Osteoblast (primary cell): ENCODE measurements around the gene FREM2. TPM values are rescaled to one million over a fixed set of nuclear protein-coding genes. Genes with fewer than 3 reads are reported as not detected.

ENCODE experiments used
- DNase-seq: peaks from one replicate; pipeline ENCODE4 v3.0.0; 2011; ENCODE audit warnings: low spot score, mixed read lengths; ENCODE audit not compliant: insufficient read length; ENCODE audit errors: missing footprints
- H2AFZ ChIP-seq: 2 replicates; pipeline ENCODE4 v1.6.0; 2011; ENCODE audit warnings: mild to moderate bottlenecking, low read length
- H3K27ac ChIP-seq: 2 replicates; pipeline ENCODE4 v1.5.1; 2011; ENCODE audit warnings: mild to moderate bottlenecking, low read depth, low read length, moderate library complexity
- H3K27me3 ChIP-seq: 2 replicates; pipeline ENCODE4 v1.6.0; 2012; ENCODE audit warnings: mild to moderate bottlenecking, control low read depth, inconsistent platforms, low read length, moderate library complexity; ENCODE audit not compliant: insufficient read depth
- H3K36me3 ChIP-seq: 2 replicates; pipeline ENCODE4 v1.5.1; 2011; ENCODE audit warnings: mild to moderate bottlenecking, low read length, control low read depth, moderate library complexity; ENCODE audit not compliant: insufficient read depth
- H3K4me1 ChIP-seq: 2 replicates; pipeline ENCODE4 v1.5.1; 2011; ENCODE audit warnings: mild to moderate bottlenecking, low read length, control low read depth, moderate library complexity; ENCODE audit not compliant: insufficient read depth
- H3K4me2 ChIP-seq: 2 replicates; pipeline ENCODE4 v1.6.0; 2011; ENCODE audit warnings: mild to moderate bottlenecking, low read length; ENCODE audit not compliant: insufficient read depth
- H3K4me3 ChIP-seq: fragments of 200-600 bp; sonication (generic); 3 replicates; pipeline ENCODE4 v1.5.1; 2012; ENCODE audit warnings: mild to moderate bottlenecking, low read length, inconsistent platforms; ENCODE audit not compliant: insufficient read depth
- H3K79me2 ChIP-seq: 2 replicates; pipeline ENCODE4 v1.6.0; 2012; ENCODE audit warnings: mild to moderate bottlenecking, low read length, control low read depth, inconsistent platforms; ENCODE audit not compliant: insufficient read depth
- H3K9me3 ChIP-seq: 2 replicates; pipeline ENCODE4 v1.5.1; 2011; ENCODE audit warnings: low read depth, low read length, control low read depth
- H4K20me1 ChIP-seq: 2 replicates; pipeline ENCODE4 v1.6.0; 2012; ENCODE audit warnings: mild to moderate bottlenecking, low read length, control low read depth; ENCODE audit not compliant: insufficient read depth
- CTCF ChIP-seq: IDR thresholded peaks from 2 replicates; pipeline ENCODE4 v1.5.1; 2011; ENCODE audit warnings: mild to moderate bottlenecking, low read depth, low read length, moderate library complexity; ENCODE audit errors: extremely low read depth
- total RNA-seq: library from RNA; depleted of rRNA; stranded (reverse); fragments of >200 nt; gene quantifications from 2 replicates; pipeline ENCODE4 v1.2.3, GENCODE V29; 2012

FREM2 gene
- total RNA-seq, 1 donor, result not detected

- Histone ChIP-seq H3K27ac (no peak overlapping the region), H2AFZ (no peak overlapping the region), H4K20me1 (no peaks in the 10 kb centered on the region), H3K36me3 (no peaks in the 10 kb centered on the region), H3K4me2 (no peak overlapping the region), H3K4me3 (no peak overlapping the region), H3K4me1 (no peaks in the 10 kb centered on the region), H3K27me3 (no peaks in the 10 kb centered on the region), H3K79me2 (no peaks in the 10 kb centered on the region), H3K9me3 (no peaks in the 10 kb centered on the region)
- TF ChIP-seq CTCF, result peak; percentile 6
- DNase-seq, result no peak
These were observed 213.3 kb downstream of the FREM2 start for GRCh38 chr13:38900188-38900587.

GRCh38 chr13:38902551-38902950 is 215.7 kb downstream of the FREM2 start:
- no peaks in the 10 kb centered on the region for H3K79me2 ChIP-seq

GRCh38 chr13:38905081-38905480 is 218.2 kb downstream of the FREM2 start:
- H3K4me3 ChIP-seq, result no peak overlapping the region
- H2AFZ ChIP-seq, result no peak overlapping the region
- H3K4me2 ChIP-seq, result no peak overlapping the region
- no peaks in the 10 kb centered on the region for H3K4me1 ChIP-seq
- H3K79me2 ChIP-seq, result no peaks in the 10 kb centered on the region
- no peak for DNase-seq
- H4K20me1 ChIP-seq, result no peaks in the 10 kb centered on the region
- no peaks in the 10 kb centered on the region for H3K27me3 ChIP-seq
- H3K36me3 ChIP-seq, result no peaks in the 10 kb centered on the region
- H3K9me3 ChIP-seq, result no peaks in the 10 kb centered on the region
- no peak overlapping the region for H3K27ac ChIP-seq
- TF ChIP-seq CTCF, result no peak

More at GRCh38 chr13:38902551-38902950, 215.7 kb downstream of the FREM2 start:
- TF ChIP-seq CTCF, result no peak
- Histone ChIP-seq H3K36me3 (no peaks in the 10 kb centered on the region), H3K4me1 (no peaks in the 10 kb centered on the region), H3K9me3 (no peaks in the 10 kb centered on the region), H2AFZ (no peak overlapping the region), H3K4me3 (no peak overlapping the region), H3K27ac (no peak overlapping the region), H3K27me3 (no peaks in the 10 kb centered on the region), H4K20me1 (no peaks in the 10 kb centered on the region), H3K4me2 (no peak overlapping the region)
- no peak for DNase-seq

GRCh38 chr13:38905861-38906260 is 219.0 kb downstream of the FREM2 start:
- no peak for DNase-seq
- TF ChIP-seq CTCF, result no peak
- H3K27ac ChIP-seq, result no peak overlapping the region
- H4K20me1 ChIP-seq, result no peaks in the 10 kb centered on the region
- no peaks in the 10 kb centered on the region for H3K4me1 ChIP-seq
- no peak overlapping the region for H2AFZ ChIP-seq
- no peak overlapping the region for H3K4me3 ChIP-seq
- H3K4me2 ChIP-seq, result no peak overlapping the region
- no peaks in the 10 kb centered on the region for H3K27me3 ChIP-seq
- no peaks in the 10 kb centered on the region for H3K79me2 ChIP-seq
- H3K9me3 ChIP-seq, result no peaks in the 10 kb centered on the region
- no peaks in the 10 kb centered on the region for H3K36me3 ChIP-seq
